H1 (cell line): ENCODE results near the gene ZFP30. TPM values are rescaled to one million over a fixed set of nuclear protein-coding genes. Genes with fewer than 3 reads are reported as not detected.

Experiments
- CTCF ChIA-PET: fragments of 300-600 bp; sonication (Branson Sonifier 250); formaldehyde crosslinking; loops from one replicate; lab custom pipeline; 2021; ENCODE audit not compliant: partially characterized antibody; lab: Charles Lee
- POLR2A ChIA-PET: fragments of 300-600 bp; sonication (Branson Sonifier 250); formaldehyde crosslinking; loops from one replicate; lab custom pipeline; 2021; ENCODE audit warnings: inconsistent platforms; ENCODE audit not compliant: partially characterized antibody; lab: Charles Lee
- DNase-seq, 2 experiments: peaks; one replicate each; pipeline versions ENCODE4 v3.0.0 to v3.0.0-alpha.2; 2010 to 2022; ENCODE audit warnings: low spot score in 2 of 2, low read depth in 1 of 2, mixed read lengths in 1 of 2
- FAIRE-seq: peaks from 2 replicates; lab custom pipeline; 2011; peaks lifted over from hg19 to GRCh38; lab: Jason Lieb, UNC
- H2AFZ ChIP-seq: 2 replicates; pipeline ENCODE4 v1.8.1; 2012; ENCODE audit warnings: low read length, inconsistent platforms
- H2AK5ac ChIP-seq: 2 replicates; pipeline ENCODE4 v1.6.1; 2013; ENCODE audit warnings: low read depth, low read length
- H2BK120ac ChIP-seq: replicated peaks from 2 replicates; pipeline ENCODE3; 2013; ENCODE audit warnings: low read depth, low read length, inconsistent platforms
- H2BK12ac ChIP-seq: 2 replicates; pipeline ENCODE4 v1.6.1; 2013; ENCODE audit warnings: low read depth, low read length
- H2BK15ac ChIP-seq: 2 replicates; pipeline ENCODE4 v1.6.1; 2013; ENCODE audit warnings: low read length
- H2BK20ac ChIP-seq: 2 replicates; pipeline ENCODE4 v1.6.1; 2013; ENCODE audit warnings: low read length
- H2BK5ac ChIP-seq: 2 replicates; pipeline ENCODE4 v1.6.1; 2013; ENCODE audit warnings: low read depth, low read length
- H3K14ac ChIP-seq: 2 replicates; pipeline ENCODE4 v1.6.1; 2013; ENCODE audit warnings: inconsistent platforms; ENCODE audit not compliant: insufficient read length
- H3K18ac ChIP-seq: 2 replicates; pipeline ENCODE4 v1.6.1; 2013; ENCODE audit warnings: low read length; ENCODE audit errors: extremely low read depth
- H3K23ac ChIP-seq: 2 replicates; pipeline ENCODE4 v1.6.1; 2013; ENCODE audit warnings: inconsistent platforms; ENCODE audit not compliant: insufficient read length
- H3K23me2 ChIP-seq: 2 replicates; pipeline ENCODE4 v1.6.1; 2013; ENCODE audit warnings: low read depth, low read length
- H3K27ac ChIP-seq: 2 replicates; pipeline ENCODE4 v1.6.1; 2011; ENCODE audit warnings: low read depth, low read length, inconsistent platforms
- H3K27me3 ChIP-seq, 4 experiments: replicated peaks in 1 of 4; 1 replicate in 1 of 4; 2 replicates in 3 of 4; pipeline versions ENCODE4 v1.6.1 to v1.8.1; 2011 to 2013; ENCODE audit warnings: low read length in 3 of 4, mild to moderate bottlenecking in 3 of 4, inconsistent platforms in 2 of 4, mixed read lengths in 2 of 4, moderate library complexity in 1 of 4; ENCODE audit not compliant: control insufficient read depth in 3 of 4, insufficient read depth in 3 of 4; ENCODE audit errors: extremely low read depth in 1 of 4
- H3K36me3 ChIP-seq, 4 experiments: 2 replicates each; pipeline versions ENCODE4 v1.6.1 to v1.8.1; 2011 to 2013; ENCODE audit warnings: mild to moderate bottlenecking in 4 of 4, low read length in 3 of 4, moderate library complexity in 2 of 4, control low read depth in 1 of 4, inconsistent platforms in 1 of 4; ENCODE audit not compliant: insufficient read depth in 4 of 4, control insufficient read depth in 2 of 4
- H3K4ac ChIP-seq: replicated peaks from 2 replicates; pipeline ENCODE3; 2013; ENCODE audit warnings: low read length, low read depth, mixed read lengths, inconsistent platforms; ENCODE audit not compliant: insufficient read length
- H3K4me1 ChIP-seq, 4 experiments: replicated peaks in 1 of 4; 1 replicate in 1 of 4; 2 replicates in 3 of 4; pipeline versions ENCODE4 v1.6.1 to v1.8.1; 2011 to 2013; ENCODE audit warnings: low read length in 3 of 4, inconsistent platforms in 2 of 4, mixed read lengths in 1 of 4; ENCODE audit not compliant: insufficient read depth in 4 of 4, control insufficient read depth in 3 of 4
- H3K4me2 ChIP-seq, 2 experiments: 2 replicates each; pipeline versions ENCODE4 v1.6.1 to v1.8.1; 2011 to 2013; ENCODE audit warnings: low read depth in 2 of 2, low read length in 2 of 2, control low read depth in 1 of 2, inconsistent platforms in 1 of 2, mild to moderate bottlenecking in 1 of 2; ENCODE audit not compliant: insufficient read depth in 1 of 2
- H3K4me3 ChIP-seq, 4 experiments: fragments of 200-600, 300-600 bp in 1 of 4; sonication (generic), shearing (Covaris generic), sonication (Bioruptor Twin) in 1 of 4; 2 replicates each; pipeline versions ENCODE4 v1.5.1 to v1.8.1; 2011 to 2016; ENCODE audit warnings: low read length in 4 of 4, low read depth in 3 of 4, control low read depth in 2 of 4, inconsistent platforms in 2 of 4, mild to moderate bottlenecking in 2 of 4, mixed read lengths in 1 of 4, moderate library complexity in 1 of 4; ENCODE audit not compliant: insufficient read depth in 2 of 4; ENCODE audit errors: extremely low read depth in 1 of 4
- H3K56ac ChIP-seq: replicated peaks from 2 replicates; pipeline ENCODE3; 2013; ENCODE audit warnings: low read depth, mild to moderate bottlenecking, mixed read lengths, low read length, inconsistent platforms; ENCODE audit not compliant: insufficient read length
- H3K79me1 ChIP-seq: 2 replicates; pipeline ENCODE4 v1.6.1; 2013; ENCODE audit warnings: low read depth, low read length, control low read depth
- H3K79me2 ChIP-seq, 2 experiments: 2 replicates each; pipeline versions ENCODE4 v1.6.1 to v1.8.1; 2012 to 2013; ENCODE audit warnings: low read length in 2 of 2, mild to moderate bottlenecking in 2 of 2, inconsistent platforms in 1 of 2; ENCODE audit not compliant: insufficient read depth in 2 of 2, control insufficient read depth in 1 of 2
- H3K9ac ChIP-seq, 4 experiments: replicated peaks in 1 of 4; 1 replicate in 1 of 4; 2 replicates in 3 of 4; pipeline versions ENCODE4 v1.6.1 to v1.8.1; 2011 to 2013; ENCODE audit warnings: low read depth in 3 of 4, low read length in 3 of 4, control low read depth in 2 of 4, mild to moderate bottlenecking in 2 of 4, moderate library complexity in 2 of 4, inconsistent platforms in 1 of 4; ENCODE audit errors: extremely low read depth in 1 of 4
- H3K9me3 ChIP-seq, 2 experiments: 2 replicates each; pipeline versions ENCODE4 v1.6.1 to v1.8.1; 2012 to 2013; ENCODE audit warnings: mild to moderate bottlenecking in 2 of 2, moderate library complexity in 2 of 2, control low read depth in 1 of 2, inconsistent platforms in 1 of 2, low read depth in 1 of 2, low read length in 1 of 2, mixed read lengths in 1 of 2; ENCODE audit not compliant: insufficient read depth in 2 of 2
- H4K20me1 ChIP-seq, 2 experiments: replicated peaks in 1 of 2; 2 replicates each; pipeline versions ENCODE3 to v1.8.1; 2011 to 2013; ENCODE audit warnings: inconsistent platforms in 2 of 2, low read length in 2 of 2, mild to moderate bottlenecking in 1 of 2; ENCODE audit not compliant: insufficient read depth in 2 of 2, control insufficient read depth in 1 of 2
- H4K5ac ChIP-seq: 2 replicates; pipeline ENCODE4 v1.6.1; 2013; ENCODE audit warnings: low read length, low read depth, mixed read lengths, inconsistent platforms; ENCODE audit not compliant: insufficient read length
- H4K8ac ChIP-seq: 2 replicates; pipeline ENCODE4 v1.8.0; 2013; ENCODE audit warnings: mild to moderate bottlenecking, moderate library complexity, low read length, inconsistent platforms; ENCODE audit not compliant: insufficient read depth; ENCODE audit errors: extremely low read depth
- H4K91ac ChIP-seq: replicated peaks from 2 replicates; pipeline ENCODE3; 2013; ENCODE audit warnings: low read length, mixed read lengths, inconsistent platforms; ENCODE audit not compliant: insufficient read length
- BCL11A ChIP-seq, 2 experiments: IDR thresholded peaks; one replicate each; pipeline ENCODE4 v1.6.1; 2011; ENCODE audit warnings: low read depth in 2 of 2, low read length in 2 of 2, mild to moderate bottlenecking in 2 of 2
- CEBPB ChIP-seq: IDR thresholded peaks from 2 replicates; pipeline ENCODE4 v1.6.1; 2012; ENCODE audit warnings: low read depth, low read length
- CHD2 ChIP-seq: IDR thresholded peaks from 2 replicates; pipeline ENCODE4 v1.6.1; 2012; ENCODE audit warnings: low read length, improper control_type of control experiment
- HDAC6 ChIP-seq: IDR thresholded peaks from one replicate; pipeline ENCODE4 v1.7.1; 2012; ENCODE audit warnings: low read depth, mild to moderate bottlenecking, inconsistent platforms, low read length, moderate library complexity
- TAF7 ChIP-seq: optimal IDR thresholded peaks from 2 replicates; pipeline ENCODE3; 2011; ENCODE audit warnings: low read depth, mild to moderate bottlenecking, inconsistent platforms, low read length, moderate library complexity, borderline replicate concordance
- ZNF274 ChIP-seq: IDR thresholded peaks from 2 replicates; pipeline ENCODE4 v1.7.0; 2012; ENCODE audit warnings: low read length, borderline replicate concordance; ENCODE audit errors: extremely low read depth
- WGBS, 2 experiments: shearing (Covaris generic) in 1 of 2; methylation state at CpG; one replicate each; pipeline versions ENCODE4 v1.1.6 to v1.1.7; 2013 to 2015; ENCODE audit warnings: low lambda C conversion rate in 2 of 2, mixed read lengths in 2 of 2, inconsistent platforms in 1 of 2, low coverage in 1 of 2, missing lambda C conversion rate in 1 of 2; ENCODE audit not compliant: insufficient replicate concordance in 2 of 2, insufficient coverage in 1 of 2, insufficient read length in 1 of 2; ENCODE audit errors: extremely low coverage in 1 of 2, missing lambda C conversion rate in 1 of 2; 5-methylcytosine and 5-hydroxymethylcytosine counted together
- polyA plus RNA-seq, 7 experiments: library from polyadenylated mRNA; depleted of rRNA in 3 of 7; stranded (reverse) in 5 of 7; unstranded in 2 of 7; fragments of >200 nt in 5 of 7; fragments of 200-250 nt in 2 of 7; gene quantifications; 1 replicate in 5 of 7; 2 replicates in 1 of 7; 4 replicates in 1 of 7; pipeline versions ENCODE4 v1.2.1 to v1.2.3, GENCODE V29; 2011 to 2013; ENCODE audit warnings: missing spikeins in 2 of 7, mixed read lengths in 2 of 7
- total RNA-seq: library from RNA; stranded (reverse); fragmentation: NEBNext Ultra II Directional; extraction: Animal tissue kit (Norgen Biotek cat#: 25700); gene quantifications from 2 replicates; pipeline ENCODE4 v1.2.1, GENCODE V29; 2021

The ZFP30 gene
- total and polyA plus RNA-seq, 2 of the 8 experiments (the other 6 are each of a cell fraction or from before 2014, with no cell fraction given): 1.4 to 6.1 TPM

DNA sequence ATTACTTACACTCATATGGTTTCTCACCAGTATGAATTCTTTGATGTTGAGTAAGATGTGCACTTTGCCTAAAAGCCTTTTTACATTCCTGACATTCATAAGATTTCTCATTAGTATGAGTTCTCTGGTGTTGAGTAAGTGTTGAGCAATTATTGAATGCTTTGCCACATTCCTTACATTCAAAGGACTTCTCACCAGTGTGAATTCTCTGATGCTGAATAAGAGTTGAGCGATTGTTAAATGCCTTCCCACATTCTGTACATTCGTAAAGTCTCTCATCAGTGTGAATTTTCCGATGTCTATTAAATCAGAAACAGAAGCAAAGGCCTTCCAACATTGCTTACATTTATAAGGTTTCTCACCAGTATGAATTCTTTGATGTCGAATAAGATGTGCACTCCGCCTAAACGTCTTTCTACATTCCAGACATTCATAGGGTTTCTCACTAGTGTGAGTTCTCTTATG lies 14.2 kb upstream of the ZFP30 start:
- TF ChIP-seq BCL11A (IDR thresholded peaks at IDR 0.05; ENCODE audit: low read depth in 2 of 2, low read length in 2 of 2) (no peak), ZNF274 (peak; percentile 90), CHD2 (no peak), CEBPB (no peak), HDAC6 (no peak), TAF7 (no peak)
- no peak overlapping the region for H2AFZ ChIP-seq
- H3K4ac ChIP-seq: no peak overlapping the region
- ChIA-PET CTCF (no interaction called here), POLR2A (no interaction called here)
- no peaks in the 10 kb centered on the region for H3K4me1 ChIP-seq
- FAIRE-seq (no peak), DNase-seq (no peak)
- WGBS, 2 experiments: 82% methylated on average over 6 of the region's 6 CpGs; no CpG with 5 or more reads in 1 of the 2 experiments
- H4K91ac ChIP-seq: no peak overlapping the region
- H3K79me1 ChIP-seq: no peaks in the 10 kb centered on the region
- no peak overlapping the region for H3K23ac ChIP-seq
- no peak overlapping the region for H2AK5ac ChIP-seq
- no peak overlapping the region for H3K56ac ChIP-seq
- no peak overlapping the region for H3K4me3 ChIP-seq
- H3K23me2 ChIP-seq: no peaks in the 10 kb centered on the region
- peaks cover 35 to 38% of the 10 kb centered on the region in 2 experiments for H3K9me3 ChIP-seq
- no peak overlapping the region for H3K9ac ChIP-seq
- H2BK5ac ChIP-seq: no peak overlapping the region
- no peak overlapping the region for H4K5ac ChIP-seq
- H2BK15ac ChIP-seq: no peak overlapping the region
- H3K18ac ChIP-seq: no peak overlapping the region
- no peak overlapping the region for H2BK20ac ChIP-seq
- H3K14ac ChIP-seq: no peak overlapping the region
- H3K4me2 ChIP-seq: no peak overlapping the region
- no peak overlapping the region for H2BK120ac ChIP-seq
- H3K27ac ChIP-seq: no peak overlapping the region
- H3K79me2 ChIP-seq: no peaks in the 10 kb centered on the region
- H4K8ac ChIP-seq: no peak overlapping the region
- H4K20me1 ChIP-seq: no peaks in the 10 kb centered on the region
- H2BK12ac ChIP-seq: no peak overlapping the region
- H3K36me3 ChIP-seq: no peaks in the 10 kb centered on the region
- no peaks in the 10 kb centered on the region for H3K27me3 ChIP-seq
